OCI-LY3 (cell line): ENCODE measurements around the gene FUS.

Experiments used
- EZH2phosphoT487 ChIP-seq: fragments of 200-600 bp; shearing (Covaris generic); IDR thresholded peaks from 2 replicates; pipeline ENCODE4 v1.6.1; 2018; ENCODE audit warnings: antibody characterized with exemption, mixed run types, low read depth
- TF ChIP-seq, protein P1 (sequence below): fragments of 200-600, 300-600 bp; sonication (generic); IDR thresholded peaks from 2 replicates; pipeline ENCODE4 v1.5.1; 2014; ENCODE audit warnings: antibody characterized with exemption, low read length, low read depth

DNA sequence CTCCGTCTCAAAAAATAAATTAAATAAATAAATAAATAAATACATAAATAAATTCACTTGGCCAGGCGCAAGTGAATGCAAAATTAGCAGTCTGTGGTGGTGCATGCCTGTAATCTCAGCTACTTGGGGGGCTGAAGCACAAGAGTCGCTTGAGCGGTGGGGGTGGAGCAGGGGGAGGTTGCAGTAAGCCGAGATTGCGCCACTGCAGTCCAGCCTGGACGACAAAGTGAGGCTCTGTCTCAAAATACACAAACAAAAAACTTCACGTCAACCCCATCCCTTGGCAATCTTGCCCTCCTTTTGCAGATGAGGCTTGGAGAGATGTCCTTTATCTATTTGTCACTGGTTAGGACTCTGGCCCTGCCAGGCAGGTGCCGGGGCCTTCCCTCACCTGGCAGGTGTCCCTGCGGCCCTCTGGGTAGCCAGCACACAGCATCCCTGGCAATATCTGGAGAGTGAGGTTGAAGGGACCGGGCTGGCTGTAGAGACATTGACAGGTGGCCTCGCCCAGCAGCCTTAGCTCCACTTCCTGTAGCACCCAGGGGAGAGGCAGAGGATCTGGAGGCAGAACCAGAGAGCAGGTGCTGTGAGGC is 34.4 kb upstream of the FUS start:
- TF ChIP-seq, protein P1, sequence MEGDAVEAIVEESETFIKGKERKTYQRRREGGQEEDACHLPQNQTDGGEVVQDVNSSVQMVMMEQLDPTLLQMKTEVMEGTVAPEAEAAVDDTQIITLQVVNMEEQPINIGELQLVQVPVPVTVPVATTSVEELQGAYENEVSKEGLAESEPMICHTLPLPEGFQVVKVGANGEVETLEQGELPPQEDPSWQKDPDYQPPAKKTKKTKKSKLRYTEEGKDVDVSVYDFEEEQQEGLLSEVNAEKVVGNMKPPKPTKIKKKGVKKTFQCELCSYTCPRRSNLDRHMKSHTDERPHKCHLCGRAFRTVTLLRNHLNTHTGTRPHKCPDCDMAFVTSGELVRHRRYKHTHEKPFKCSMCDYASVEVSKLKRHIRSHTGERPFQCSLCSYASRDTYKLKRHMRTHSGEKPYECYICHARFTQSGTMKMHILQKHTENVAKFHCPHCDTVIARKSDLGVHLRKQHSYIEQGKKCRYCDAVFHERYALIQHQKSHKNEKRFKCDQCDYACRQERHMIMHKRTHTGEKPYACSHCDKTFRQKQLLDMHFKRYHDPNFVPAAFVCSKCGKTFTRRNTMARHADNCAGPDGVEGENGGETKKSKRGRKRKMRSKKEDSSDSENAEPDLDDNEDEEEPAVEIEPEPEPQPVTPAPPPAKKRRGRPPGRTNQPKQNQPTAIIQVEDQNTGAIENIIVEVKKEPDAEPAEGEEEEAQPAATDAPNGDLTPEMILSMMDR, result no peak
- no peak for TF ChIP-seq EZH2phosphoT487
